Activated T-cell treated with anti-CD3 and anti-CD28 coated beads, Interleukin-2, amount 50 U/mL, for 24 hours (primary cell): ENCODE measurements around the gene BBS9.

Experiments used
- DNase-seq: peaks from one replicate; pipeline ENCODE4 v3.0.0-alpha.2; 2020
- H3K27ac Mint-ChIP-seq: 2 replicates; pipeline ENCODE4 v1.8.0; 2020; ENCODE audit warnings: mild to moderate bottlenecking, mixed read lengths
- H3K27me3 Mint-ChIP-seq: 2 replicates; pipeline ENCODE4 v1.8.0; 2020; ENCODE audit warnings: mixed read lengths
- H3K36me3 Mint-ChIP-seq: 2 replicates; pipeline ENCODE4 v1.8.0; 2020; ENCODE audit warnings: low read depth, mixed read lengths
- H3K4me1 Mint-ChIP-seq: 2 replicates; pipeline ENCODE4 v1.8.0; 2020; ENCODE audit warnings: low read depth, mixed read lengths
- H3K4me3 Mint-ChIP-seq: 2 replicates; pipeline ENCODE4 v1.8.0; 2020; ENCODE audit warnings: mild to moderate bottlenecking, moderate library complexity, mixed read lengths
- H3K9me3 Mint-ChIP-seq: 2 replicates; pipeline ENCODE4 v1.8.0; 2020; ENCODE audit warnings: mixed read lengths

Gene BBS9

GRCh38 chr7:33357846-33358245 is 228.5 kb downstream of the BBS9 start:
- Mint-ChIP-seq H3K36me3 (no peaks in the 10 kb centered on the region), H3K4me3 (no peak overlapping the region), H3K9me3 (no peaks in the 10 kb centered on the region), H3K4me1 (no peaks in the 10 kb centered on the region), H3K27me3 (no peaks in the 10 kb centered on the region), H3K27ac (no peak overlapping the region)
- no peak for DNase-seq

GRCh38 chr7:33369888-33370287 is 240.5 kb downstream of the BBS9 start:
- no peaks in the 10 kb centered on the region for H3K27me3 Mint-ChIP-seq
- no peak overlapping the region for H3K27ac Mint-ChIP-seq
- H3K36me3 Mint-ChIP-seq: peaks cover 41% of the 10 kb centered on the region
- no peak for DNase-seq
- H3K4me1 Mint-ChIP-seq: no peaks in the 10 kb centered on the region
- no peak overlapping the region for H3K4me3 Mint-ChIP-seq
- no peaks in the 10 kb centered on the region for H3K9me3 Mint-ChIP-seq

GRCh38 chr7:33373195-33373594 is 243.8 kb downstream of the BBS9 start:
- Mint-ChIP-seq H3K9me3 (no peaks in the 10 kb centered on the region), H3K27ac (no peak overlapping the region), H3K4me1 (no peaks in the 10 kb centered on the region), H3K36me3 (peaks cover 36% of the 10 kb centered on the region), H3K4me3 (no peak overlapping the region), H3K27me3 (no peaks in the 10 kb centered on the region)
- no peak for DNase-seq

- Mint-ChIP-seq H3K4me1 (no peaks in the 10 kb centered on the region), H3K36me3 (peaks cover 24% of the 10 kb centered on the region), H3K9me3 (no peaks in the 10 kb centered on the region), H3K27ac (no peak overlapping the region), H3K4me3 (no peak overlapping the region), H3K27me3 (no peaks in the 10 kb centered on the region)
- DNase-seq: no peak
Measured at GRCh38 chr7:33379891-33380525, 250.6 kb downstream of the BBS9 start.

GRCh38 chr7:33388332-33388731 is 259.0 kb downstream of the BBS9 start:
- no peak for DNase-seq
- H3K27ac Mint-ChIP-seq: no peak overlapping the region
- no peaks in the 10 kb centered on the region for H3K9me3 Mint-ChIP-seq
- H3K4me3 Mint-ChIP-seq: no peak overlapping the region
- H3K27me3 Mint-ChIP-seq: no peaks in the 10 kb centered on the region
- peaks cover 33% of the 10 kb centered on the region for H3K36me3 Mint-ChIP-seq
- H3K4me1 Mint-ChIP-seq: peaks cover 2% of the 10 kb centered on the region

GRCh38 chr7:33392148-33392547 is 262.8 kb downstream of the BBS9 start:
- no peak for DNase-seq
- H3K4me1 Mint-ChIP-seq: peaks cover 5% of the 10 kb centered on the region
- peaks cover 3% of the 10 kb centered on the region for H3K9me3 Mint-ChIP-seq
- H3K4me3 Mint-ChIP-seq: no peak overlapping the region
- H3K27me3 Mint-ChIP-seq: no peaks in the 10 kb centered on the region
- no peak overlapping the region for H3K27ac Mint-ChIP-seq
- peaks cover 39% of the 10 kb centered on the region for H3K36me3 Mint-ChIP-seq

- no peak overlapping the region for H3K27ac Mint-ChIP-seq
- H3K27me3 Mint-ChIP-seq: no peaks in the 10 kb centered on the region
- peaks cover 3% of the 10 kb centered on the region for H3K9me3 Mint-ChIP-seq
- DNase-seq: no peak
- no peak overlapping the region for H3K4me3 Mint-ChIP-seq
- peaks cover 30% of the 10 kb centered on the region for H3K36me3 Mint-ChIP-seq
- peaks cover 5% of the 10 kb centered on the region for H3K4me1 Mint-ChIP-seq
Measured at GRCh38 chr7:33393770-33394169, 264.4 kb downstream of the BBS9 start.

GRCh38 chr7:33395340-33395739 is 266.0 kb downstream of the BBS9 start:
- Mint-ChIP-seq H3K27me3 (no peaks in the 10 kb centered on the region), H3K4me3 (no peak overlapping the region), H3K27ac (no peak overlapping the region), H3K9me3 (peaks cover 3% of the 10 kb centered on the region), H3K36me3 (peaks cover 19% of the 10 kb centered on the region), H3K4me1 (peaks cover 5% of the 10 kb centered on the region)
- no peak for DNase-seq

GRCh38 chr7:33399528-33400213 is 270.3 kb downstream of the BBS9 start:
- Mint-ChIP-seq H3K27me3 (no peaks in the 10 kb centered on the region), H3K36me3 (peaks cover 30% of the 10 kb centered on the region), H3K27ac (no peak overlapping the region), H3K9me3 (peaks cover 13% of the 10 kb centered on the region), H3K4me1 (no peaks in the 10 kb centered on the region), H3K4me3 (no peak overlapping the region)
- no peak for DNase-seq

GRCh38 chr7:33400214-33400538 is 270.8 kb downstream of the BBS9 start:
- Mint-ChIP-seq H3K36me3 (peaks cover 33% of the 10 kb centered on the region), H3K27ac (no peak overlapping the region), H3K9me3 (peaks cover 13% of the 10 kb centered on the region), H3K4me3 (no peak overlapping the region), H3K27me3 (no peaks in the 10 kb centered on the region), H3K4me1 (no peaks in the 10 kb centered on the region)
- no peak for DNase-seq

- H3K4me1 Mint-ChIP-seq: no peaks in the 10 kb centered on the region
Measured at GRCh38 chr7:33410266-33410665, 280.9 kb downstream of the BBS9 start.

GRCh38 chr7:33411020-33411419 is 281.7 kb downstream of the BBS9 start:
- no peak for DNase-seq
- no peak overlapping the region for H3K4me3 Mint-ChIP-seq
- H3K36me3 Mint-ChIP-seq: peaks cover 18% of the 10 kb centered on the region
- no peaks in the 10 kb centered on the region for H3K4me1 Mint-ChIP-seq
- H3K27ac Mint-ChIP-seq: no peak overlapping the region
- H3K27me3 Mint-ChIP-seq: no peaks in the 10 kb centered on the region
- H3K9me3 Mint-ChIP-seq: peaks cover 12% of the 10 kb centered on the region

More at GRCh38 chr7:33410266-33410665, 280.9 kb downstream of the BBS9 start:
- Mint-ChIP-seq H3K4me3 (no peak overlapping the region), H3K27ac (no peak overlapping the region), H3K27me3 (no peaks in the 10 kb centered on the region), H3K9me3 (peaks cover 14% of the 10 kb centered on the region), H3K36me3 (peaks cover 21% of the 10 kb centered on the region)
- no peak for DNase-seq

- H3K27me3 Mint-ChIP-seq: no peaks in the 10 kb centered on the region
- H3K36me3 Mint-ChIP-seq: peaks cover 10% of the 10 kb centered on the region
- no peak overlapping the region for H3K27ac Mint-ChIP-seq
- DNase-seq: no peak
- peaks cover 12% of the 10 kb centered on the region for H3K9me3 Mint-ChIP-seq
- no peaks in the 10 kb centered on the region for H3K4me1 Mint-ChIP-seq
- H3K4me3 Mint-ChIP-seq: no peak overlapping the region
Measured at GRCh38 chr7:33412331-33412730, 283.0 kb downstream of the BBS9 start.

- H3K27me3 Mint-ChIP-seq: no peaks in the 10 kb centered on the region
- H3K36me3 Mint-ChIP-seq: no peaks in the 10 kb centered on the region
- no peak for DNase-seq
- no peak overlapping the region for H3K4me3 Mint-ChIP-seq
- H3K9me3 Mint-ChIP-seq: no peaks in the 10 kb centered on the region
- H3K4me1 Mint-ChIP-seq: no peaks in the 10 kb centered on the region
- H3K27ac Mint-ChIP-seq: no peak overlapping the region
Measured at GRCh38 chr7:33418251-33418701, 288.9 kb downstream of the BBS9 start.

- DNase-seq: no peak
- H3K4me1 Mint-ChIP-seq: no peaks in the 10 kb centered on the region
- H3K9me3 Mint-ChIP-seq: no peaks in the 10 kb centered on the region
- no peak overlapping the region for H3K4me3 Mint-ChIP-seq
- no peaks in the 10 kb centered on the region for H3K36me3 Mint-ChIP-seq
- no peaks in the 10 kb centered on the region for H3K27me3 Mint-ChIP-seq
- H3K27ac Mint-ChIP-seq: no peak overlapping the region
Measured at GRCh38 chr7:33420311-33420940, 291.1 kb downstream of the BBS9 start.
